ENCODE measurements around the gene PIM1. TPM values are rescaled to one million over a fixed set of nuclear protein-coding genes. Genes with fewer than 3 reads are reported as not detected.

Gene PIM1
- total RNA-seq, 2 donors from 2014 or later: 511 to 723 TPM

DNA sequence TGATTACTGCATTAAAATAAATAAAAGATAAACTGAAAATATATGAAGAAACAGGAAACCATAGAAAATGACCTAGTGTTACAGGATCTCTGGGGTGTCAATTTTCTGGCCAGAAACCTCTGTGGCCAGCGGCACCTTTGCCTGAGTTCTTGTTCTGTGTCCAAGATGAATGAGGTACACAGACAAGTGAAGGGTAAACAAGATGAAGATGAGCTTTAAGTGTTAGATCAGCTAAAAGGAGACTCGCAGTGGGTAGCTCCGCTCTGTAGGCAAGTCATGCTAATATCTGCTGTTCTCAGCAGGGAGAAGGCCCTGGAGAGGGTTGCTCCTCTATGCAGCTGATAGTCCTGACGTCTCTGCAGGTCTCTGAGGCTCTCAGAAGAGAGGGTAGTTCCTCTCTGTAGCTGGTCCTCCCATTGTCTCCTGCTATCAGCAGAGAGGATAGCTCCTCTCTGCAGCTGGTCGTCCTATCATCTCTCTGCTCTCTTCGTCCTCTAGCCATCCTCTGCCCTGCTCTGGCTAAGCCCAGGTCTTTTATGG lies 51.7 kb downstream of the PIM1 start:
- H3K27me3 Mint-ChIP-seq: no peaks in the 10 kb centered on the region
- H3K9me3 Mint-ChIP-seq: no peaks in the 10 kb centered on the region
- DNase-seq (ENCODE audit: low spot score): no peak
- peak overlapping the region; percentile 81 for H3K4me3 Mint-ChIP-seq
- no peaks in the 10 kb centered on the region for H3K36me3 Mint-ChIP-seq
- H3K27ac Mint-ChIP-seq: peak overlapping the region; percentile 61 to 76
- ATAC-seq: peak in 1 of 2 donors; percentile 29
- H3K4me1 Mint-ChIP-seq (ENCODE audit: low read depth in 2 of 2): peaks cover 28 to 31% of the 10 kb centered on the region in 2 donors

DNA sequence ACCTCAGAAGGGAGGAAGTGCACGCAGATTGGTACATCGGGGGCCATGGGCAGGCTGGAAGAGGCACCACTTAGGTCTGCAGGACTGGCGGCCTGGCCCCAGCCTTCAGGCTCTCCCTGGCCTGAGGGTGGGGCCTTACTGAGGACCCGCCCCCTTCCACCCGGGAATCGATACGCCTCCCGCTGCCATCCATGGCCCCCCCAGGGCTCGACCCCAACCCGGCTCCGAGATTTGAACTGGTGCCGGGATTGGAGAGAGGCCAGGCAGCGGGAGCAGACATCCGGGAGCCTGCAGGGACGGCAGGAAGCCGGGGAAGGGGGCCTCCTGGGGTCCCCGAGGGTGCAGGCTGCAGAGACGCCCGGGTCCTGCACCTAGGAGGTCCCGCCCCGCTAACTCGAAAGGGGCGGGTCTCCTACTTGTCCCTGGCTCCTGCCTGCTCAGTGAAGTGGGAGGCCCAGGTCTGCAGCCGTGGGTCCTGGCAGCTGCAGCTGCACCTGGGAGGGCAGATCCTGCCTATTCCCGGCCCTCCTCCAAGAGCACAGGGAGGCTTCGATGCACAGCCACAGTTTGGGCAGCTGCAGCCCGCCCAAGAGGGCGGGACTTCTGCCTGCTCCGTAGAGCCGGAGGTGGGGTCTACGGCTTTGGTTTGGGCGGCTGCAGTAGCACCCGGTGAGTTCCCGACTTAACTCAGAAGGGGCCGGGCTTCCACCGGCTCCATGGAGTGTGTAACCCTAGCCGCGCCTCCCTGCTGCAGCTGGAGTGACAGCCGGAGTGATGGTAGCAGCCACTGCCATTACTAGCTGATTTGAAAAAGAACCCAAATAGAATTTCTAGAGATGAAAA lies 52.4 kb downstream of the PIM1 start:
- Mint-ChIP-seq H3K36me3 (no peaks in the 10 kb centered on the region), H3K9me3 (no peaks in the 10 kb centered on the region), H3K27ac (peak overlapping the region; percentile 61 to 76), H3K27me3 (no peaks in the 10 kb centered on the region), H3K4me3 (peak overlapping the region; percentile 82), H3K4me1 (ENCODE audit: low read depth in 2 of 2) (peaks cover 28 to 31% of the 10 kb centered on the region in 2 donors)
- DNase-seq (ENCODE audit: low spot score): peak; percentile 81
- peak; percentile 95 to 97 for ATAC-seq

DNA sequence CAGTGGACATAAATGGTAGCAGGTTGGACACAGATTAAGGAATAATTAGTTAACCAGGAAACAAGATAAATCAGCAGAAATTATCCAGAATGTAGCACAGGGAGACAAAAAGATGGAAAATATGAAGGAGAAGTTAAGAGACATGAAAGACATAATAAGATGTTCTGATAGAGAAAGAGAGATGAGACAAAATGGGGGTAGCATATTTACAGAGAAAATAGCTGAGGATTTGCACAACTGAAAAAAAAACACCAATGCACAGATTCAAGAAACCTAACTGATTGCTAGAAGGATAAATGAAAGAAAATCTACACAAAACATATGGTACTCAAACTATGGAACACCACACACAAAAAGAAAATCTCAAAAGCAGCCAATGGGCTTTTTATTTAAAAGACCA lies 53.0 kb downstream of the PIM1 start:
- no peak for ATAC-seq
- H3K27me3 Mint-ChIP-seq: no peaks in the 10 kb centered on the region
- peaks cover 28 to 31% of the 10 kb centered on the region in 2 donors for H3K4me1 Mint-ChIP-seq (ENCODE audit: low read depth in 2 of 2)
- peak overlapping the region; percentile 44 to 66 for H3K27ac Mint-ChIP-seq
- H3K36me3 Mint-ChIP-seq: no peaks in the 10 kb centered on the region
- peak overlapping the region; percentile 82 for H3K4me3 Mint-ChIP-seq
- DNase-seq (ENCODE audit: low spot score): no peak
- H3K9me3 Mint-ChIP-seq: no peaks in the 10 kb centered on the region

Other genes with a start within 250 kb of the PIM1 start
- gene PI16, start 215.4 kb upstream of the PIM1 start, total RNA-seq: not detected
- gene MTCH1, start 184.0 kb upstream of the PIM1 start, total RNA-seq: 100 to 1,000 TPM; 118 to 183 TPM
- gene FGD2, start 164.5 kb upstream of the PIM1 start, total RNA-seq: 1 to 10 TPM; 9.1 to 9.3 TPM
- gene TBC1D22B, start 87.6 kb downstream of the PIM1 start, total RNA-seq: 10 to 100 TPM; 27.3 to 37.8 TPM
- 10 to 100 TPM; 23.5 to 23.7 TPM for gene TMEM217, start 88.0 kb downstream of the PIM1 start, total RNA-seq
- gene RNF8, start 183.8 kb downstream of the PIM1 start, total RNA-seq: 10 to 100 TPM; 18.5 to 27.3 TPM

All from natural killer cell treated with Interleukin-12 subunit alpha and Interleukin-12 subunit beta and Interleukin-15 and Interleukin-18, amount 100 ng/mL, for 72 hours (primary cell).